GM20000 (cell line): ENCODE data around the gene KIF23.

Experiments used
- DNase-seq: peaks from one replicate; pipeline ENCODE4 v3.0.0; 2012; ENCODE audit warnings: low spot score
- TF ChIP-seq, protein P1 (sequence below): IDR thresholded peaks from 2 replicates; pipeline ENCODE4 v1.5.1; 2012; ENCODE audit warnings: mild to moderate bottlenecking, control low read depth; ENCODE audit errors: extremely low read depth, missing control alignments

KIF23 gene

DNA sequence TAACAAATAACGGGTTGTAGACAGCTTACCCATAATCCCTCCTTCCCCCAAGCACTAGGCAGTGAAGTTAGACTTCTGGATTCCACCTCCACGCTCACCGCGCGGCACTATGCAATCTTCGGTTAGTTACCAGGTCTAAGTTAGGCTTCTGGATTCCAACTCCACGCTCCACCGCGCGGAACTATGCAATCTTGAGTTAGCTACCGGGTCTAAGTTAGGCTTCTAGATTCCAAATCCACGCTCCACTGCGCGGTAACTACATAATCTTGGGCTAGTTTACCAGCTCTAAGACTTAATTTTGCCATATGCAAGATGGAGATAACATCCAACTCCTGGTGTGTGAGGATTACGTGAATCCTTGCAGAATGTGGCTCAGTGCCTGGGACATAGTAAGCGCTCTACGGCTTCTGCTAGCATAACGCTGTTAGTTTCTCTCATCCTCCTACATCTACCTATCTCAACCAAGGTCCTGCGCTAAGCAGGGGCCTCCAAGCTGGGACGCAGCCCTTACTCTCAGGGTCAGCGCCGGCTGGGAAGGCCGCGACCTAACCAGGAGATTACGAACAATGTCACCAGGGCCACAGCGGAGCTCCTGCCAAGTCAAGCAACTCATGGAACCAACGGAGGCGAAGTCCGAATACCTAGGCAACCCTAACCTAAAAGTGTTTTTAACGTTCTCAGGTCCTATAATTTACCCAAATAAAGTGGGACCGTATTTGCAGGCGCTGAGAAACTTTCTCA lies 38.0 kb downstream of the KIF23 start:
- TF ChIP-seq, protein P1, sequence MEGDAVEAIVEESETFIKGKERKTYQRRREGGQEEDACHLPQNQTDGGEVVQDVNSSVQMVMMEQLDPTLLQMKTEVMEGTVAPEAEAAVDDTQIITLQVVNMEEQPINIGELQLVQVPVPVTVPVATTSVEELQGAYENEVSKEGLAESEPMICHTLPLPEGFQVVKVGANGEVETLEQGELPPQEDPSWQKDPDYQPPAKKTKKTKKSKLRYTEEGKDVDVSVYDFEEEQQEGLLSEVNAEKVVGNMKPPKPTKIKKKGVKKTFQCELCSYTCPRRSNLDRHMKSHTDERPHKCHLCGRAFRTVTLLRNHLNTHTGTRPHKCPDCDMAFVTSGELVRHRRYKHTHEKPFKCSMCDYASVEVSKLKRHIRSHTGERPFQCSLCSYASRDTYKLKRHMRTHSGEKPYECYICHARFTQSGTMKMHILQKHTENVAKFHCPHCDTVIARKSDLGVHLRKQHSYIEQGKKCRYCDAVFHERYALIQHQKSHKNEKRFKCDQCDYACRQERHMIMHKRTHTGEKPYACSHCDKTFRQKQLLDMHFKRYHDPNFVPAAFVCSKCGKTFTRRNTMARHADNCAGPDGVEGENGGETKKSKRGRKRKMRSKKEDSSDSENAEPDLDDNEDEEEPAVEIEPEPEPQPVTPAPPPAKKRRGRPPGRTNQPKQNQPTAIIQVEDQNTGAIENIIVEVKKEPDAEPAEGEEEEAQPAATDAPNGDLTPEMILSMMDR, result no peak
- no peak for DNase-seq

- DNase-seq, result peak; percentile 94
- TF ChIP-seq, protein P1, result no peak
These were observed 38.8 kb downstream of the KIF23 start, which contains the start of gene RPLP1 for GRCh38 chr15:69452692-69453521. RPLP1 (plus strand) TSS chr15:69452818; CDS start chr15:69452949, 131 bp downstream.

GRCh38 chr15:69454953-69455352 lies 40.8 kb downstream of the KIF23 start:
- TF ChIP-seq, protein P1, result no peak
- DNase-seq, result no peak

DNA sequence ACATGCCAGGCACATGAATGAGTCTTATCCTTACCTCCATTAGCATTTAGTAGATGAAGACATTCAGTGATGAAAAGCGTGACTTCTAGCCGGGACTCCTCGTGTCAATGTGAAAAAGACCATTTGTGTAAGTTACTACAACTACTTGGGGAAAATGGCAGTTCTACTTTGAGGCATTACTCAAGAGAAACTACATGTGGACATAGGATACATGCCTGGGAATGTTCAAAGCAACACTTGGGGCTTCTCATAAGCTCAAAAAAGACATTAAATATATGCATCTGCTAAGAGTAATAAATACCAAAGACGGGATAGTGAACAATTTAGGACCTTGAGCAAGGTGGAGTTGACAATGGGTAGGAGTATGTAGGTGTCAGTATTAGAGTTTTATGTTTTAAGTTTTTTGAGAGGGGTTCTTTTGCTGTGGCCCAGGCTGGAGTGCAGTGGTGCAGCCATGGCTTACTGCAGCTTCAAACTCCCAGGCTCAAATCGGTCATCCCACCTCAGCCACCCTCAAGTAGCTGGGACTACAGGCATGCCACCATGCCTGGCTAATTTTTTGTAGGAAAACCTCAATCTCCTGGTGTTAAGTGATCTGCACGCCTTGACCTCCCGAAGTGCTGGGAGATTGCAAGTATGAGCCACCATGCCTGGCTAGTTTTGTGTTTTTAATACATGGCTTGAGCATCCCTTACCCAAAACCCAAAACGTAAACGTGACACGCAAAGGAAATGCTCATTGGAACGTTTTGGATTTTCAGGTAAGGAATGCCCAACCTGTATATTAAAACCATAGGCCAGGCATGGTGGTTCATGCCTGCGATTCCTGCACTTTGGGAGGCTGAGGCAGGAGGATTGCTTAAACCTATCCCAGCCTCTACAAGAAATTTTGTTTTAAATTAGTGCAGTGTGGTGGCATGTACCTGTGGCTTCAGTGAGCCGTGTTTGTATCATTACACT lies 42.3 kb downstream of the KIF23 start:
- TF ChIP-seq, protein P1, result no peak
- no peak for DNase-seq

DNA sequence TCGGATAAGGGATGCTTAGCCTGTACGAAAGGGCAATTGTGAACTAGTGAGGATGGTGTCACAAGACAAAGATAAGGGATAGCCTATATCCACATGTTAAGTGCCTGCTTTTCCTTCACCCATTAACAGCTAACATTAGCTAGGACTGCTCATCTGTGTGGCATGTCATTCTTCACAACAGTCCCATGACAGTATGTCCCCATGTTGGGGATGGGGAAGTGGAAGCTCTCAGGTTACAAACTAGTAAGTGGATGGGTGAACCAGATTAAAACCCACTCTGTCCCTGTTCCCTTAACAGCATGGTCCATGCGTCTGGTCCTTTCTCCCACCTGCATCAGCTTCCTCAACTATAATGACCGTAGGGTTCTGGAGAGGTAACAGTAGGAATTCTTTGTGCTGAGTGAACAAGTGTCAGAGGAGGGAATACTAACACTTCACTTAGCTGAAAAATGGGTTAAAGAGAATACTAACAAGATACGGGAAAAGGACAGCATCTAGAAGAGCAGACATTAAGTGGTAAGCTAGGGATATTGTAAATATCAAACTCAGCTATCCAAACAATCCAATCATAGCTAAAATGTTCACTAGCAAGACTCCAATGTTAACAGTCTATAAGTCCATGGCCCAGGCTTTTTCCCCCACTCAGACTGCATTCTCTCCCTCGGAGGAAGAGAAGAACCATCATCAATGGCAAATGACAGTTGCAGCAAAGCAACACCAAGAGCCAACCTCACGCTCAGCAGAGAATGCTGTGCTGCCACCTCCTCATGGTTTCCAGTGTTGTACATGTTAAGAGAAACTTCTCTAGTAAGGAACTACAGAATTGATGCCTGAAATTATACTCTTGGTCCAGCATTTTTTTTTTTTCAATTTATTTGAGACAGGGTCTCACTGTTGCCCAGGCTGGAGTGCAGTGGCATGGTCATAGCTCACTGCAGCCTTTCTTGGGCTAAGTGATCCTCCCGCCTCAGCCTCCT lies 43.4 kb downstream of the KIF23 start:
- no peak for DNase-seq

GRCh38 chr15:69459066-69459465 lies 44.9 kb downstream of the KIF23 start:
- TF ChIP-seq, protein P1, result no peak
- DNase-seq, result no peak

More for the DNA sequence above, 43.4 kb downstream of the KIF23 start:
- TF ChIP-seq, protein P1, result no peak
